Transverse colon (tissue), 4 donors: Measurements from ENCODE around the gene PRIM1. TPM values are rescaled to one million over a fixed set of nuclear protein-coding genes. Genes with fewer than 3 reads are reported as not detected.
"Not testable (repeated sequence)": the region's sequence is repeated elsewhere in the genome, so short reads cannot be mapped to it uniquely, and the experiment has no call there.

Experiments
- DNase-seq: peaks from one replicate; pipeline ENCODE4 v3.0.0-alpha.2; 2019
- H3K27ac ChIP-seq, 4 donors: fragments of 200-600 bp; sonication (generic); 2 replicates each; pipeline ENCODE4 v1.5.1; 2016 to 2018; ENCODE audit warnings: inconsistent platforms in 4 of 4
- H3K27me3 ChIP-seq: fragments of 200-600 bp; sonication (generic); 2 replicates; pipeline ENCODE4 v1.5.1; 2017; ENCODE audit warnings: inconsistent platforms
- H3K36me3 ChIP-seq, 4 donors: fragments of 200-600 bp; sonication (generic); 2 replicates each; pipeline ENCODE4 v1.5.1; 2017 to 2019; ENCODE audit warnings: inconsistent platforms in 4 of 4
- H3K4me1 ChIP-seq, 4 donors: fragments of 200-600 bp; sonication (generic); 2 replicates each; pipeline ENCODE4 v1.5.1; 2017 to 2020; ENCODE audit warnings: inconsistent platforms in 4 of 4
- H3K4me3 ChIP-seq, 4 donors: fragments of 200-600 bp; sonication (generic); 1 replicate in 1 of 4; 2 replicates in 3 of 4; pipeline versions ENCODE4 v1.5.1 to v1.6.1; 2017 to 2019; ENCODE audit warnings: inconsistent platforms in 4 of 4
- H3K9me3 ChIP-seq, 2 donors: fragments of 200-600 bp; sonication (generic); 2 replicates each; pipeline ENCODE4 v1.5.1; 2017 to 2019; ENCODE audit warnings: inconsistent platforms in 2 of 2
- EP300 ChIP-seq: sonication (generic); formaldehyde crosslinking; IDR thresholded peaks from one replicate; pipeline ENCODE4 v1.6.1; 2017; ENCODE audit warnings: antibody characterized with exemption, low read depth
- POLR2A ChIP-seq: fragments of 450-650 bp; IDR thresholded peaks from one replicate; pipeline ENCODE4 v1.6.1; 2016; ENCODE audit warnings: antibody characterized with exemption, mild to moderate bottlenecking, moderate library complexity
- POLR2AphosphoS5 ChIP-seq, 3 donors: sonication (generic); formaldehyde crosslinking; IDR thresholded peaks; one replicate each; pipeline ENCODE4 v1.6.1; 2016; ENCODE audit warnings: antibody characterized with exemption in 3 of 3
- WGBS, 2 donors: methylation state at CpG; one replicate each; pipeline ENCODE4 v1.1.5; 2018; ENCODE audit warnings: low coverage in 1 of 2; 5-methylcytosine and 5-hydroxymethylcytosine counted together
- in situ Hi-C, 4 donors: fragments of 200-750 bp; cut with MboI; loops; one replicate each; pipeline versions ENCODE4 v1.15.0 to v1.15.1; 2017; ENCODE audit warnings: low sequenced_read_pairs in 3 of 4, low pct_ligation_motif_present in 1 of 4, low pct_unique_long_range_greater_than_20kb in 1 of 4
- intact Hi-C: fragments of 100-400 bp; cut with DNase I; formaldehyde crosslinking; loops from one replicate; pipeline ENCODE4 v1.15.1; 2023; ENCODE audit warnings: low total_unique reads
- total RNA-seq, 4 donors: library from RNA; depleted of rRNA; stranded (reverse); fragments of >200 nt; gene quantifications; one replicate each; pipeline ENCODE4 v1.1.0, GENCODE V29; 2016
- TF ChIP-seq, protein P1 (sequence below), 5 experiments: fragments of 200-600 bp in 3 of 5; fragments of 450-650 bp in 2 of 5; sonication (generic) in 3 of 5; IDR thresholded peaks; 1 replicate in 2 of 5; 2 replicates in 3 of 5; pipeline ENCODE4 v1.5.1; 2016 to 2017; ENCODE audit warnings: antibody characterized with exemption in 5 of 5, inconsistent platforms in 3 of 5, mild to moderate bottlenecking in 2 of 5, moderate library complexity in 1 of 5

PRIM1 gene
- 10 to 100 TPM in 1 of 4 donors, 1 to 10 TPM in 2, not detected in 1; 1.4 to 10.6 (median 5.6) TPM for total RNA-seq

- H3K9me3 ChIP-seq, result no peaks in the 10 kb centered on the region
- 0 to 5% methylated on average over 5 to 57 of the region's 64 CpGs for WGBS, 2 donors
- in situ Hi-C loops, result loop anchor here in 1 of 4 donors (10.0 to 25.0 kb wide), 2 partner anchors 243 to 435 kb away; a partner anchor contains a TSS
- peak; percentile 25 to 49 (median 42) for TF ChIP-seq POLR2AphosphoS5 (IDR thresholded peaks at IDR 0.05)
- TF ChIP-seq POLR2A, result peak; percentile 33
- TF ChIP-seq EP300, result no peak
- TF ChIP-seq, protein P1, sequence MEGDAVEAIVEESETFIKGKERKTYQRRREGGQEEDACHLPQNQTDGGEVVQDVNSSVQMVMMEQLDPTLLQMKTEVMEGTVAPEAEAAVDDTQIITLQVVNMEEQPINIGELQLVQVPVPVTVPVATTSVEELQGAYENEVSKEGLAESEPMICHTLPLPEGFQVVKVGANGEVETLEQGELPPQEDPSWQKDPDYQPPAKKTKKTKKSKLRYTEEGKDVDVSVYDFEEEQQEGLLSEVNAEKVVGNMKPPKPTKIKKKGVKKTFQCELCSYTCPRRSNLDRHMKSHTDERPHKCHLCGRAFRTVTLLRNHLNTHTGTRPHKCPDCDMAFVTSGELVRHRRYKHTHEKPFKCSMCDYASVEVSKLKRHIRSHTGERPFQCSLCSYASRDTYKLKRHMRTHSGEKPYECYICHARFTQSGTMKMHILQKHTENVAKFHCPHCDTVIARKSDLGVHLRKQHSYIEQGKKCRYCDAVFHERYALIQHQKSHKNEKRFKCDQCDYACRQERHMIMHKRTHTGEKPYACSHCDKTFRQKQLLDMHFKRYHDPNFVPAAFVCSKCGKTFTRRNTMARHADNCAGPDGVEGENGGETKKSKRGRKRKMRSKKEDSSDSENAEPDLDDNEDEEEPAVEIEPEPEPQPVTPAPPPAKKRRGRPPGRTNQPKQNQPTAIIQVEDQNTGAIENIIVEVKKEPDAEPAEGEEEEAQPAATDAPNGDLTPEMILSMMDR (IDR thresholded peaks at IDR 0.05), result peak in 4 of 5 experiments; percentile 25 to 60 (median 48)
- no peaks in the 10 kb centered on the region for H3K36me3 ChIP-seq
- H3K4me3 ChIP-seq, result peak within 1 kb of the TSS; percentile 8 to 89 (median 74)
- peak; percentile 87 for DNase-seq
- peak within 1 kb of the TSS; percentile 80 to 90 (median 83) for H3K27ac ChIP-seq
- peaks cover 0 to 17% (median 9%) of the 10 kb centered on the region in 4 donors for H3K4me1 ChIP-seq
- H3K27me3 ChIP-seq, result no peaks in the 10 kb centered on the region
- intact Hi-C loops, result no loop called here
These were observed at the start of gene PRIM1 for GRCh38 chr12:56751712-56752598. TSS of gene PRIM1 (minus strand) at chr12:56752323. CDS start at chr12:56752298, 25 bp downstream.

- H3K27me3 ChIP-seq, result no peaks in the 10 kb centered on the region
- DNase-seq, result no peak
- no peak overlapping the region for H3K4me3 ChIP-seq
- no peaks in the 10 kb centered on the region for H3K36me3 ChIP-seq
- TF ChIP-seq EP300 (no peak), POLR2A (no peak), POLR2AphosphoS5 (IDR thresholded peaks at IDR 0.05) (no peak)
- TF ChIP-seq, protein P1 (IDR thresholded peaks at IDR 0.05), result no peak
- intact Hi-C loops, result no loop called here
- in situ Hi-C loops, result no loop called here
- H3K4me1 ChIP-seq, result no peaks in the 10 kb centered on the region
- H3K9me3 ChIP-seq, result no peaks in the 10 kb centered on the region
- H3K27ac ChIP-seq, result no peak overlapping the region
These were observed 48.1 kb upstream of the PRIM1 start for GRCh38 chr12:56800221-56800620.

- H3K9me3 ChIP-seq, DNase-seq, in situ Hi-C loops, H3K27ac ChIP-seq, H3K36me3 ChIP-seq, H3K4me3 ChIP-seq, H3K27me3 ChIP-seq, intact Hi-C loops, H3K4me1 ChIP-seq: not testable (repeated sequence)
- WGBS, 2 donors, result 82 to 90% methylated on average over 6 of the region's 6 CpGs
These were observed 47.2 kb upstream of the PRIM1 start for GRCh38 chr12:56799345-56799744.

DNA sequence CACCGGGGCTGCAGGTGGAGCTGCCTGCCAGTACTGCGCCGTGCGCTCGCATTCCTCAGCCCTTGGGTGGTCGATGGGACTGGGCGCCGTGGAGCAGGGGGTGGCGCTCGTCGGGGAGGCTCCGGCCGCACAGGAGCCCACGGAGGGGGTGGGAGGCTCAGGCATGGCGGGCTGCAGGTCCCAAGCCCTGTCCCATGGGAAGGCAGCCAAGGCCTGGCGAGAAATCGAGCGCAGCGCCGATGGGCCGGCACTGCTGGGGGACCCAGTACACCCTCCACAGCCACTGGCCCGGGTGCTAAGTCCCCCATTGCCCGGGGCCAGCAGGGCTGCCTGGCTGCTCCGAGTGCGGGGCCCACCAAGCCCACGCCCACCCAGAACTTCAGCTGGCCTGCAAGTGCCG lies 43.7 kb upstream of the PRIM1 start:
- intact Hi-C loops, result not testable (repeated sequence)

DNA sequence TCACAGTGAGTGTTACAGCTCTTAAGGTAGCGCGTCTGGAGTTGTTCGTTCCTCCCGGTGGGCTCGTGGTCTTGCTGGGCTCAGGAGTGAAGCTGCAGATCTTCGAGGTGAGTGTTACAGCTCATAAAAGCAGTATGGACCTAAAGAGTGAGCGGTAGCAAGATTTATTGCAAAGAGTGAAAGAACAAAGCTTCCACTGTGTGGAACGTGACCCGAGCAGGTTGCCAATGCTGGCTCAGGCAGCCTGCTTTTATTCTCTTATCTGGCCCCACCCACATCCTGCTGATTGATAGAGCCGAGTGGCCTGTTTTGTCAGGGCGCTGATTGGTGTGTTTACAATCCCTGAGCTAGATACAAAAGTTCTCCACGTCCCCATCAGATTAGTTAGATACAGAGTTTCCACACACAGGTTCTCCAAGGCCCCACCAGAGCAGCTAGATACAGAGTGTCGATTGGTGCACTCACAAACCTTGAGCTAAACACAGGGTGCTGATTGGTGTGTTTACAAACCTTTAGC lies 43.0 kb upstream of the PRIM1 start:
- H3K9me3 ChIP-seq, in situ Hi-C loops, H3K27me3 ChIP-seq, H3K4me3 ChIP-seq, H3K4me1 ChIP-seq, intact Hi-C loops, DNase-seq, H3K27ac ChIP-seq, H3K36me3 ChIP-seq: not testable (repeated sequence)
- 70 to 71% methylated on average over 2 to 10 of the region's 13 CpGs for WGBS, 2 donors

More for the DNA sequence above, 43.7 kb upstream of the PRIM1 start:
- DNase-seq, H3K36me3 ChIP-seq, H3K27ac ChIP-seq, in situ Hi-C loops, H3K4me1 ChIP-seq, H3K9me3 ChIP-seq, H3K4me3 ChIP-seq, H3K27me3 ChIP-seq: not testable (repeated sequence)
- WGBS, 2 donors, result 85% methylated on average over 5 of the region's 27 CpGs; no CpG with 5 or more reads in 1 of the 2 donors

GRCh38 chr12:56793124-56793523 lies 41.0 kb upstream of the PRIM1 start:
- H3K27me3 ChIP-seq, intact Hi-C loops, H3K9me3 ChIP-seq, DNase-seq, H3K27ac ChIP-seq, H3K4me1 ChIP-seq, in situ Hi-C loops, H3K4me3 ChIP-seq, H3K36me3 ChIP-seq: not testable (repeated sequence)
- 87 to 96% methylated on average over 4 to 7 of the region's 7 CpGs for WGBS, 2 donors
